Measurements from ENCODE around the gene OR13C8.

OR13C8 gene

GRCh38 chr9:104611213-104611612, 42.2 kb downstream of the OR13C8 start:
- in situ Hi-C loops (cut with MboI; ENCODE audit: low sequenced_read_pairs) = no loop called here

- in situ Hi-C loops (cut with MboI; ENCODE audit: low sequenced_read_pairs) = no loop called here
Observed at GRCh38 chr9:104617418-104617817, 48.5 kb downstream of the OR13C8 start.

GRCh38 chr9:104618104-104618503, 49.1 kb downstream of the OR13C8 start, which contains the start of gene OR13C9:
OR13C9 (minus strand) TSS chr9:104618204; CDS start chr9:104618204, 0 bp downstream.
- in situ Hi-C loops (cut with MboI; ENCODE audit: low sequenced_read_pairs) = no loop called here
